Right atrium auricular region (tissue), 2 donors: ENCODE results near the gene LPO. TPM values are rescaled to one million over a fixed set of nuclear protein-coding genes. Genes with fewer than 3 reads are reported as not detected.

Experiments used
- DNase-seq: peaks from one replicate; pipeline ENCODE4 v3.0.0-alpha.2; 2019; ENCODE audit warnings: low spot score
- H3K27ac ChIP-seq, 2 donors: fragments of 200-600 bp; sonication (generic); 1 replicate in 1 of 2; 2 replicates in 1 of 2; pipeline ENCODE4 v1.5.1; 2016 to 2019
- H3K27me3 ChIP-seq, 2 donors: fragments of 200-600 bp; sonication (generic); one replicate each; pipeline versions ENCODE4 v1.5.1 to v1.6.0; 2017 to 2019
- H3K36me3 ChIP-seq: fragments of 200-600 bp; sonication (generic); one replicate; pipeline ENCODE4 v1.5.1; 2016
- H3K4me1 ChIP-seq, 2 donors: fragments of 200-600 bp; sonication (generic); one replicate each; pipeline versions ENCODE4 v1.5.1 to v1.6.0; 2017 to 2019
- H3K4me3 ChIP-seq, 2 donors: fragments of 200-600 bp; sonication (generic); 1 replicate in 1 of 2; 2 replicates in 1 of 2; pipeline ENCODE4 v1.5.1; 2017 to 2019; ENCODE audit warnings: mild to moderate bottlenecking in 1 of 2, moderate library complexity in 1 of 2
- H3K9me3 ChIP-seq, 2 donors: fragments of 200-600 bp; sonication (generic); one replicate each; pipeline ENCODE4 v1.5.1; 2019
- total RNA-seq, 2 donors: library from RNA; depleted of rRNA; stranded (reverse); fragments of >200 nt; gene quantifications; one replicate each; pipeline ENCODE4 v1.1.0, GENCODE V29; 2016
- TF ChIP-seq, protein P1 (sequence below), 2 donors: fragments of 200-600 bp; sonication (generic); IDR thresholded peaks; one replicate each; pipeline ENCODE4 v1.5.1; 2019; ENCODE audit warnings: antibody characterized with exemption in 2 of 2

Gene LPO
- total RNA-seq: not detected

DNA sequence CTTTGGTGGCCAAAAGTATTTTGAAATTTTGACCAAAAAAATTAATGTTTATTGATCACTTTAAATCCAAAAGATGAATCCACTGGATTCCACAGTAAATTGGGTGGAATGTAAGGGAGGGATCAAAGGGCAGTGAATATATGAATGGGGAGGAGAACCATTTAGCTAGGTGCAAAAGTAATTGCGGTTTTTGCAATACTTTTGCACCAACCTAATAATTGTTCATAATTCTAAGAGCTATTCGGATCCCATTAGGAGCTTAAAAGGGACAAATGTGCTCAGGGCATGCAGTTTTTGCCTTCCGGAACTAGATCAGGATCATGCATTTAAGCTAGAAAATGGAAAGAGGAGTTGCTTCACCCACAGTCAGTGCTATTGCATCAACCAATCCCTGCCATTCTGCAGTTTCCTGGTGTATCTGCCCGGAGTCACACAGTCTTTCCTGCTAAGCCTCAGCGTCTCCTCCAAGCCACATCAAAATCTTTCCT is at the start of gene LPO:
LPO (plus strand) TSS at position 438 of the 488 bp plus-strand sequence. CDS start 4,396 bp downstream, outside the sequence.
- no peak within 1 kb of the TSS for H3K27ac ChIP-seq
- no peaks in the 10 kb centered on the region for H3K36me3 ChIP-seq
- H3K9me3 ChIP-seq: no peaks in the 10 kb centered on the region
- no peak for DNase-seq
- H3K4me3 ChIP-seq: no peak within 1 kb of the TSS
- TF ChIP-seq, protein P1, sequence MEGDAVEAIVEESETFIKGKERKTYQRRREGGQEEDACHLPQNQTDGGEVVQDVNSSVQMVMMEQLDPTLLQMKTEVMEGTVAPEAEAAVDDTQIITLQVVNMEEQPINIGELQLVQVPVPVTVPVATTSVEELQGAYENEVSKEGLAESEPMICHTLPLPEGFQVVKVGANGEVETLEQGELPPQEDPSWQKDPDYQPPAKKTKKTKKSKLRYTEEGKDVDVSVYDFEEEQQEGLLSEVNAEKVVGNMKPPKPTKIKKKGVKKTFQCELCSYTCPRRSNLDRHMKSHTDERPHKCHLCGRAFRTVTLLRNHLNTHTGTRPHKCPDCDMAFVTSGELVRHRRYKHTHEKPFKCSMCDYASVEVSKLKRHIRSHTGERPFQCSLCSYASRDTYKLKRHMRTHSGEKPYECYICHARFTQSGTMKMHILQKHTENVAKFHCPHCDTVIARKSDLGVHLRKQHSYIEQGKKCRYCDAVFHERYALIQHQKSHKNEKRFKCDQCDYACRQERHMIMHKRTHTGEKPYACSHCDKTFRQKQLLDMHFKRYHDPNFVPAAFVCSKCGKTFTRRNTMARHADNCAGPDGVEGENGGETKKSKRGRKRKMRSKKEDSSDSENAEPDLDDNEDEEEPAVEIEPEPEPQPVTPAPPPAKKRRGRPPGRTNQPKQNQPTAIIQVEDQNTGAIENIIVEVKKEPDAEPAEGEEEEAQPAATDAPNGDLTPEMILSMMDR (IDR thresholded peaks at IDR 0.05): no peak
- no peaks in the 10 kb centered on the region for H3K27me3 ChIP-seq
- no peaks in the 10 kb centered on the region for H3K4me1 ChIP-seq

GRCh38 chr17:58189436-58190146 is 48.8 kb upstream of the LPO start:
- H3K4me1 ChIP-seq: peaks cover 0 to 8% of the 10 kb centered on the region in 2 donors
- H3K27me3 ChIP-seq: no peaks in the 10 kb centered on the region
- TF ChIP-seq, protein P1 (IDR thresholded peaks at IDR 0.05): no peak
- no peak for DNase-seq
- H3K36me3 ChIP-seq: no peaks in the 10 kb centered on the region
- H3K9me3 ChIP-seq: no peaks in the 10 kb centered on the region
- H3K4me3 ChIP-seq: no peak overlapping the region
- H3K27ac ChIP-seq: no peak overlapping the region

GRCh38 chr17:58191241-58191896 is 47.0 kb upstream of the LPO start:
- H3K36me3 ChIP-seq: no peaks in the 10 kb centered on the region
- H3K27ac ChIP-seq: no peak overlapping the region
- TF ChIP-seq, protein P1 (IDR thresholded peaks at IDR 0.05): no peak
- DNase-seq: no peak
- no peaks in the 10 kb centered on the region for H3K27me3 ChIP-seq
- peaks cover 0 to 8% of the 10 kb centered on the region in 2 donors for H3K4me1 ChIP-seq
- no peaks in the 10 kb centered on the region for H3K9me3 ChIP-seq
- H3K4me3 ChIP-seq: no peak overlapping the region

DNA sequence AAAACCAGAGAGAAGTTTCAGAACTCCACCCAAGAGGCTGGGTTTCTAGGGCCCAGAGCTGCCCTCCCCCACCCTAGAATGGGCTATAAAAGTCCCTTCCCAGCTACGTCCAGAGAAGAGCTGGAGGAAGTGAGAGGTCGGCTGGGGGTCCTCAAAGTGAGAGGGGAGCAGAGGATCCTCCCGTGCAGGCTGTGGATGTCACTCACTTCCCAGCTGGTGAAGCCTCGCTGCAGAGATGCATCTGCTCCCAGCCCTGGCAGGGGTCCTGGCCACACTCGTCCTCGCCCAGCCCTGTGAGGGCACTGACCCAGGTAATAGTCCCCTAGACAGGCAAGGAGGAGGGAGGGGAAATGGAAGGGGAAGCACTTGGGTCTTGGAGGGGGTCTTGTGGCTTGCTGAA is 45.8 kb upstream of the LPO start, which contains the start of gene EPX:
EPX (plus strand) TSS at position 115 of the 400 bp plus-strand sequence; CDS start at position 236, 121 bp downstream.
- TF ChIP-seq, protein P1 (IDR thresholded peaks at IDR 0.05): no peak
- H3K4me1 ChIP-seq: peaks cover 0 to 8% of the 10 kb centered on the region in 2 donors
- no peaks in the 10 kb centered on the region for H3K9me3 ChIP-seq
- no peak for DNase-seq
- H3K27ac ChIP-seq: no peak within 1 kb of the TSS
- no peaks in the 10 kb centered on the region for H3K36me3 ChIP-seq
- H3K27me3 ChIP-seq: no peaks in the 10 kb centered on the region
- no peak within 1 kb of the TSS for H3K4me3 ChIP-seq

DNA sequence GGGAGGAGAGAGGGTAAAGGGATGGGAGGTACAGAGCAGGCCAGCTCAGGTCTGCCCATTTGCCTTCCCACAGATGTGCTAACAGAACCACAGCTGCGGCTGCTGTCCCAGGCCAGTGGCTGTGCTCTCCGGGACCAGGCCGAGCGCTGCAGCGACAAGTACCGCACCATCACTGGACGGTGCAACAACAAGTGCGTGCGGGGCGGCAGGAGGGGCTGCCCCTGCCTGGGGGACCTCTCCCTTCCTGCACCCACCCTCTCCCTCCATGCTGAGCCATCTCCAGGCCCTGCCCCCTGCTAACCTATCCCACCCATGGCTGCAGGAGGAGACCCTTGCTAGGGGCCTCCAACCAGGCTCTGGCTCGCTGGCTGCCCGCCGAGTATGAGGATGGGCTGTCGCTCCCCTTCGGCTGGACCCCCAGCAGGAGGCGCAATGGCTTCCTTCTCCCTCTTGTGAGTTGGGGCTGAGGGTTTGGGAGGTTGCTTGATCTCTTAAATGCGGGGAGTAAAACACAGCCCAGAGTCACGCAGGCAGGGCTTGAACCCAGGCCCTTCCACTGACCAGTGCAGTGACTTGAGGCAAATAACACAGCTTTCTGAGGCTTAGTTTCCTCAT is 44.6 kb upstream of the LPO start:
- no peaks in the 10 kb centered on the region for H3K36me3 ChIP-seq
- no peak overlapping the region for H3K27ac ChIP-seq
- TF ChIP-seq, protein P1 (IDR thresholded peaks at IDR 0.05): no peak
- DNase-seq: no peak
- no peaks in the 10 kb centered on the region for H3K27me3 ChIP-seq
- no peaks in the 10 kb centered on the region for H3K9me3 ChIP-seq
- peaks cover 0 to 8% of the 10 kb centered on the region in 2 donors for H3K4me1 ChIP-seq
- H3K4me3 ChIP-seq: no peak overlapping the region
